Measurements from ENCODE around the gene ZSCAN5A. TPM values are rescaled to one million over a fixed set of nuclear protein-coding genes. Genes with fewer than 3 reads are reported as not detected.

Gene ZSCAN5A
- total and polyA plus RNA-seq, 10 of the 15 experiments (the other 5 are each of a cell fraction or from before 2014, with no cell fraction given) = 5.5 to 12.0 (median 8.7) TPM

DNA sequence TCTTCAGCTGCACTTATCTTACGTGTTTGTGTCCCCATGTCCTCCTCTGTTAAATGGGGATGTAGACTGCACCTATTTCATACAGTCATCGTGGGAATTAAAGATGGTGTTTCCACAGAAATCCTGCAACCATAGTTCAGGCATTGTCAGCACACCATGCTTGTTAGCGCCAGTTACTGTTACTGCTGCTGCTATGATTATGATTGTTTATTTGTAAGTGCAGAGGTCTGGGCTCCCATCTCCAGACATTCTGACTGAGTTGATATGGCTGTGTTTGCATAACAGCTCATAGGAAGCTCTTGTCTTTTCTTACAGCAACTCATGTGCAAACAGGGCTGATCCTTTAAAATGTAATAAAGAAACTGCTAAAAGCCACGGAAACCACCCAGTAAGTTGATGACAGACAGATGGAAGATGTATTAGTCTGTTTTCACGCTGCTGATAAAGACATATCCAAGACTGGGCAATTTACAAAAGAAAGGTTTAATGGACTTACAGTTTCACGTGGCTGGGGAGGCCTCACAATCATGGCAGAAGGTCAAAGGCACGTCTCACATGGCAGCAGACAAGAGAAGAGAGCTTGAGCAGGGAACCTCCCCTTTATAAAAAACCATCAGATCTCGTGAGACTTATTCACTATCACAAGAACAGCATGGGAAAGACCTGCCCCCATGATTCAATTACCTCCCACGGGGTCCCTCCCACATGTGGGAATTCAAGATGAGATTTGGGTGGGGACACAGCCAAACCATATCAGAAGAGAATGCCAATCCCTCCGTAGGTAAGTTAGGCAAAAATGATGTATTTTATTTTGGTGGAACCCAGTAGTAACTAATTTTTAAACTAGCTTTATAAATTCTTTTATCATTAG is 1.6 kb downstream of the ZSCAN5A start:
- Histone ChIP-seq H2AFZ (ENCODE audit: control insufficient read depth, low read depth, low read length) (no peak overlapping the region), H3K9ac (ENCODE audit: control insufficient read depth, insufficient read depth, low read length) (no peak overlapping the region), H3K4me2 (ENCODE audit: control insufficient read depth, insufficient read depth) (peak overlapping the region; percentile 79), H3K79me2 (ENCODE audit: control insufficient read depth, insufficient read depth, low read length) (no peaks in the 10 kb centered on the region), H3K36me3 (ENCODE audit: control insufficient read depth in 2 of 2, insufficient read depth in 2 of 2, low read length in 1 of 2) (peaks cover 0 to 3% of the 10 kb centered on the region in 2 experiments; a peak in 1 of 4 replicates), H3K27me3 (replicated peaks in 1 of 2; ENCODE audit: control insufficient read depth in 2 of 2, insufficient read depth in 2 of 2, low read length in 1 of 2) (no peaks in the 10 kb centered on the region), H3K9me3 (replicated peaks; ENCODE audit: control insufficient read depth, insufficient read depth, low read length) (no peaks in the 10 kb centered on the region; the same call in 2 of the 3 replicates), H4K20me1 (ENCODE audit: control insufficient read depth, insufficient read depth) (no peaks in the 10 kb centered on the region), H3K4me1 (ENCODE audit: control insufficient read depth, insufficient read depth, low read length) (peaks cover 3% of the 10 kb centered on the region), H3K27ac (ENCODE audit: control insufficient read depth, insufficient read depth) (peak overlapping the region; percentile 98; the same call in 1 of the 2 replicates), H3K4me3 (peak overlapping the region; percentile 92)
- 65% methylated on average over 10 of the region's 10 CpGs for WGBS (ENCODE audit: insufficient coverage, insufficient replicate concordance, low lambda C conversion rate, missing lambda C conversion rate)
- TF ChIP-seq MEF2B (IDR thresholded peaks at IDR 0.05; ENCODE audit: partially characterized antibody, poor library complexity, severe bottlenecking) = peak; percentile 38
- peak; percentile 58 for TF ChIP-seq RUNX3 (IDR thresholded peaks at IDR 0.05; ENCODE audit: low read length)
- TF ChIP-seq PKNOX1 (IDR thresholded peaks at IDR 0.05) = peak; percentile 42
- no peak for TF ChIP-seq MEF2A (IDR thresholded peaks at IDR 0.05; ENCODE audit: insufficient read depth, low read depth, low read length)
- TF ChIP-seq, protein P1, sequence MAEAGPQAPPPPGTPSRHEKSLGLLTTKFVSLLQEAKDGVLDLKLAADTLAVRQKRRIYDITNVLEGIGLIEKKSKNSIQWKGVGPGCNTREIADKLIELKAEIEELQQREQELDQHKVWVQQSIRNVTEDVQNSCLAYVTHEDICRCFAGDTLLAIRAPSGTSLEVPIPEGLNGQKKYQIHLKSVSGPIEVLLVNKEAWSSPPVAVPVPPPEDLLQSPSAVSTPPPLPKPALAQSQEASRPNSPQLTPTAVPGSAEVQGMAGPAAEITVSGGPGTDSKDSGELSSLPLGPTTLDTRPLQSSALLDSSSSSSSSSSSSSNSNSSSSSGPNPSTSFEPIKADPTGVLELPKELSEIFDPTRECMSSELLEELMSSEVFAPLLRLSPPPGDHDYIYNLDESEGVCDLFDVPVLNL (IDR thresholded peaks at IDR 0.05; ENCODE audit: low read depth, low read length) = no peak
- DNase-seq (ENCODE audit: low read depth, low spot score) = no peak
- intact Hi-C loops (cut with micrococcal nuclease; ENCODE audit: unreplicated experiment) (no loop called here), in situ Hi-C loops (cut with MboI) (loop anchor here (5.0 kb wide), 1 partner anchor 661 kb away; no protein-coding TSS in a partner anchor)
- ChIA-PET POLR2A (no interaction called here), CTCF (interaction anchor here (1.2 to 10.4 kb wide), 7 partner anchors 12 to 247 kb away, joined by 4 to 88 read pairs (median 7); no protein-coding TSS in a partner anchor), RAD21 (ENCODE audit: unreplicated experiment) (interaction anchor here (1.3 to 3.7 kb wide), 3 partner anchors 20 to 680 kb away, joined by 3 to 16 read pairs (median 5); no protein-coding TSS in a partner anchor), SMC1A (ENCODE audit: uncharacterized antibody, unreplicated experiment) (interaction anchor here (2.0 kb wide), 1 partner anchor 20 kb away, joined by 8 read pairs; no protein-coding TSS in a partner anchor)
- ATAC-seq = no peak
- no peak for FAIRE-seq
- BruUV-seq (replicated peaks) = no TSS peak

Data from GM12878 (cell line).